Thoracic aorta (tissue), 2 donors: ENCODE measurements around the gene ENG. TPM values are rescaled to one million over a fixed set of nuclear protein-coding genes. Genes with fewer than 3 reads are reported as not detected.
"Not testable (repeated sequence)": the region's sequence is repeated elsewhere in the genome, so short reads cannot be mapped to it uniquely, and the experiment has no call there.

Experiments used
- ATAC-seq: fragments of 150-250 bp; one replicate; pipeline ENCODE4 v1.8.0; 2017; ENCODE audit warnings: low read depth; ENCODE audit not compliant: insufficient number of reproducible peaks, low FRiP score
- DNase-seq: peaks from one replicate; pipeline ENCODE4 v3.0.0-alpha.2; 2020; ENCODE audit warnings: low spot score
- H3K27ac ChIP-seq, 2 donors: fragments of 200-600 bp; sonication (generic); 1 replicate in 1 of 2; 2 replicates in 1 of 2; pipeline ENCODE4 v1.5.1; 2016; ENCODE audit warnings: mild to moderate bottlenecking in 2 of 2, moderate library complexity in 2 of 2
- H3K27me3 ChIP-seq: fragments of 200-600 bp; sonication (generic); replicated peaks from 2 replicates; pipeline ENCODE4 v1.6.0; 2016; ENCODE audit warnings: mild to moderate bottlenecking; ENCODE audit not compliant: insufficient read depth
- H3K36me3 ChIP-seq: fragments of 200-600 bp; sonication (generic); one replicate; pipeline ENCODE4 v1.5.1; 2016
- H3K4me1 ChIP-seq, 2 donors: fragments of 200-600 bp; sonication (generic); 1 replicate in 1 of 2; 2 replicates in 1 of 2; pipeline versions ENCODE4 v1.5.1 to v1.6.0; 2016; ENCODE audit warnings: low read depth in 2 of 2, mild to moderate bottlenecking in 1 of 2; ENCODE audit not compliant: control insufficient read depth in 1 of 2
- H3K4me3 ChIP-seq: fragments of 200-600 bp; sonication (generic); 2 replicates; pipeline ENCODE4 v1.5.1; 2016; ENCODE audit warnings: mild to moderate bottlenecking
- H3K9me3 ChIP-seq: fragments of 200-600 bp; sonication (generic); 2 replicates; pipeline ENCODE4 v1.5.1; 2016
- CTCF ChIP-seq: fragments of 200-600 bp; sonication (generic); IDR thresholded peaks from one replicate; pipeline ENCODE4 v1.5.1; 2019; ENCODE audit warnings: antibody characterized with exemption
- total RNA-seq, 2 donors: library from RNA; depleted of rRNA; stranded (reverse); fragments of >200 nt; gene quantifications; one replicate each; pipeline versions ENCODE4 v1.1.0 to v1.2.3, GENCODE V29; 2016

ENG gene
- total RNA-seq, 2 donors from 2014 or later = 239 to 268 TPM

- no peak for DNase-seq
- no peaks in the 10 kb centered on the region for H3K9me3 ChIP-seq
- peaks cover 7 to 19% of the 10 kb centered on the region in 2 donors for H3K4me1 ChIP-seq
- ATAC-seq = no peak
- no peak for TF ChIP-seq CTCF
- no peak overlapping the region for H3K4me3 ChIP-seq
- peaks cover 40% of the 10 kb centered on the region for H3K36me3 ChIP-seq
- H3K27ac ChIP-seq = peak overlapping the region; percentile 32 to 52
- no peaks in the 10 kb centered on the region for H3K27me3 ChIP-seq
Measured at GRCh38 chr9:127884427-127884911, 30.0 kb upstream of the ENG start.

GRCh38 chr9:127883959-127884358 is 29.5 kb upstream of the ENG start:
- no peak for TF ChIP-seq CTCF
- Histone ChIP-seq H3K9me3 (no peaks in the 10 kb centered on the region), H3K27ac (peak overlapping the region; percentile 32 to 52), H3K27me3 (no peaks in the 10 kb centered on the region), H3K4me1 (peaks cover 7 to 19% of the 10 kb centered on the region in 2 donors), H3K4me3 (no peak overlapping the region), H3K36me3 (peaks cover 40% of the 10 kb centered on the region)
- ATAC-seq = no peak
- DNase-seq = no peak

GRCh38 chr9:127881715-127882114 is 27.3 kb upstream of the ENG start:
- peaks cover 11 to 33% of the 10 kb centered on the region in 2 donors for H3K4me1 ChIP-seq
- peaks cover 19% of the 10 kb centered on the region for H3K36me3 ChIP-seq
- ATAC-seq, H3K4me3 ChIP-seq, H3K27ac ChIP-seq, H3K27me3 ChIP-seq, DNase-seq, H3K9me3 ChIP-seq: not testable (repeated sequence)

- Histone ChIP-seq H3K27me3 (no peaks in the 10 kb centered on the region), H3K36me3 (peaks cover 4% of the 10 kb centered on the region), H3K27ac (no peak overlapping the region), H3K9me3 (no peaks in the 10 kb centered on the region), H3K4me1 (peaks cover 23 to 42% of the 10 kb centered on the region in 2 donors), H3K4me3 (no peak overlapping the region)
- no peak for TF ChIP-seq CTCF
- ATAC-seq (no peak), DNase-seq (no peak)
Measured at GRCh38 chr9:127880143-127880542, 25.7 kb upstream of the ENG start.

- DNase-seq (no peak), ATAC-seq (no peak)
- Histone ChIP-seq H3K27ac (peak overlapping the region in 1 of 2 donors; percentile 75), H3K4me1 (peaks cover 23 to 42% of the 10 kb centered on the region in 2 donors), H3K9me3 (no peaks in the 10 kb centered on the region), H3K36me3 (no peaks in the 10 kb centered on the region), H3K27me3 (no peaks in the 10 kb centered on the region), H3K4me3 (no peak overlapping the region)
- no peak for TF ChIP-seq CTCF
Measured at GRCh38 chr9:127878652-127879390, 24.4 kb upstream of the ENG start.
